ENCODE results near the gene KIF18B.

The KIF18B gene

DNA sequence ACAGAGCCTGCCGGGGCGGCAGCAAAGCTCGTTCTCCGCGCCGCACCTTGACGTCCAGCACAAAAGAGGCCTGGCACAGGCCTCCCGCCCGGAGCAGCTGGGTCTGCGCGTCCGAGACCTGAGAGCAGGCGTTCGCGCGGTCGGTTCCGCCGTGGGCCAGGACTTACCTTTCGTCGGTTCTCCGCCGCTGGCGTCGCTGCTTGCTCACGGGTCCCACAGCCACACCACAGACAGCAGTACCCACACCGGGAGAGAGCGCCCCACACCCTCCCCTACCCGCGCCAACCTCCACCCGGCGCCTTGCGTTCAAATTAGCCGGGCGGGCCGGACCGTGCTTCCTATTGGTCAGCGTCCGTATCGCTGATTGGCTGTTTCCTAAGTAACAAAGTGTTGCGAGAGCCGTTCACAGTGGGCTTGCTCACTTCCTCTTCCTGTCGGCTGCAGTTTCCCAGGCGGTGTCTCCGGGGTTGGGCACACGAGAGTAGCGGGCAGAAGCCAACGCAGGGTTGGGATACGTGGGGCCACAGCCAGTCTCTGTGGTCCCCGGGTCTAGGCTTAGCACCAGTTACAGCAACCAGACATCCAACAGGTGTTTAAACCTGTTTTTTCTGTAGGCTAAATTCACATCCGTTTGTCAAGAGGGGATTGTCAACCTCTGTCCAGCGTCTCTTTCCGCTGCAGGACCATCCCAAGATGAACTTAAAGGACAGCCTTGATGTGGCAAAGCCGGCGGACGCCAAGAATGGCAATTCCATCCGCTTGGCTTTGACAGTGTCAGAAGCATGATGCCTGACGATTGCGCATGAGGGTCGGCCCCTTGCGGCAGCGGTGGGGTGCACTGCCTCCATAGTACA, at the start of gene KIF18B:
TSS of gene KIF18B (minus strand) at position 313 of the 854 bp plus-strand sequence. CDS start 11,429 bp downstream, outside the sequence.
- TF ChIP-seq, protein P1, sequence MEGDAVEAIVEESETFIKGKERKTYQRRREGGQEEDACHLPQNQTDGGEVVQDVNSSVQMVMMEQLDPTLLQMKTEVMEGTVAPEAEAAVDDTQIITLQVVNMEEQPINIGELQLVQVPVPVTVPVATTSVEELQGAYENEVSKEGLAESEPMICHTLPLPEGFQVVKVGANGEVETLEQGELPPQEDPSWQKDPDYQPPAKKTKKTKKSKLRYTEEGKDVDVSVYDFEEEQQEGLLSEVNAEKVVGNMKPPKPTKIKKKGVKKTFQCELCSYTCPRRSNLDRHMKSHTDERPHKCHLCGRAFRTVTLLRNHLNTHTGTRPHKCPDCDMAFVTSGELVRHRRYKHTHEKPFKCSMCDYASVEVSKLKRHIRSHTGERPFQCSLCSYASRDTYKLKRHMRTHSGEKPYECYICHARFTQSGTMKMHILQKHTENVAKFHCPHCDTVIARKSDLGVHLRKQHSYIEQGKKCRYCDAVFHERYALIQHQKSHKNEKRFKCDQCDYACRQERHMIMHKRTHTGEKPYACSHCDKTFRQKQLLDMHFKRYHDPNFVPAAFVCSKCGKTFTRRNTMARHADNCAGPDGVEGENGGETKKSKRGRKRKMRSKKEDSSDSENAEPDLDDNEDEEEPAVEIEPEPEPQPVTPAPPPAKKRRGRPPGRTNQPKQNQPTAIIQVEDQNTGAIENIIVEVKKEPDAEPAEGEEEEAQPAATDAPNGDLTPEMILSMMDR (IDR thresholded peaks at IDR 0.05; ENCODE audit: low read depth, low read length): peak; percentile 33; the same call in 1 of the 2 replicates
- H3K27me3 ChIP-seq (ENCODE audit: insufficient read depth, low read depth, severe bottlenecking): no peaks in the 10 kb centered on the region
- peak within 1 kb of the TSS; percentile 98 for H3K27ac ChIP-seq
- peak; percentile 98 for DNase-seq
- peak within 1 kb of the TSS; percentile 88 for H3K4me3 ChIP-seq (ENCODE audit: low read depth, low read length)
- H3K9me3 ChIP-seq (ENCODE audit: severe bottlenecking): no peaks in the 10 kb centered on the region
- peaks cover 38% of the 10 kb centered on the region for H3K36me3 ChIP-seq

DNA sequence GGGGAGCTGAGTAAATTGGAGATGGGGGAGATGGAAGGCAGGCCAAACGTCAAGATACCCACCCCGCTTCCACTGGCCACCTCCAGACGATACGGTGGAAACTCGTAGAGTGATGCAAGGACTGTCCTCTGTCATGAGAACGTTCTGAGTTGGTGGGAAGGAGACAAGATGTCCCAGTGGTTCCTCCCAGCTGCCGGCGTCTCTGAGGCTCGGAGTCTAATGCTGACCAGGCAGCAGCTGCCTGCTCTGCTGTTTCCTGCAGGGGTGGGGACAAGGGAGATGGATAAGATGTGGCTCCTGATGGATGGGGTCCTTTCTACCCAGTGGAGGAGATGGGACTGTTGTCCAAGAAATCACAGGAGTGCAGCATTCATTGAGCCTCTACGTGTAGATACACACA, 48.7 kb upstream of the KIF18B start:
- H3K4me3 ChIP-seq (ENCODE audit: low read depth, low read length): no peak overlapping the region
- H3K9me3 ChIP-seq (ENCODE audit: severe bottlenecking): peaks cover 6% of the 10 kb centered on the region
- TF ChIP-seq, protein P1 (IDR thresholded peaks at IDR 0.05; ENCODE audit: low read depth, low read length): no peak
- H3K27me3 ChIP-seq (ENCODE audit: insufficient read depth, low read depth, severe bottlenecking): no peaks in the 10 kb centered on the region
- H3K27ac ChIP-seq: peak overlapping the region; percentile 37
- no peak for DNase-seq
- H3K36me3 ChIP-seq: no peaks in the 10 kb centered on the region

DNA sequence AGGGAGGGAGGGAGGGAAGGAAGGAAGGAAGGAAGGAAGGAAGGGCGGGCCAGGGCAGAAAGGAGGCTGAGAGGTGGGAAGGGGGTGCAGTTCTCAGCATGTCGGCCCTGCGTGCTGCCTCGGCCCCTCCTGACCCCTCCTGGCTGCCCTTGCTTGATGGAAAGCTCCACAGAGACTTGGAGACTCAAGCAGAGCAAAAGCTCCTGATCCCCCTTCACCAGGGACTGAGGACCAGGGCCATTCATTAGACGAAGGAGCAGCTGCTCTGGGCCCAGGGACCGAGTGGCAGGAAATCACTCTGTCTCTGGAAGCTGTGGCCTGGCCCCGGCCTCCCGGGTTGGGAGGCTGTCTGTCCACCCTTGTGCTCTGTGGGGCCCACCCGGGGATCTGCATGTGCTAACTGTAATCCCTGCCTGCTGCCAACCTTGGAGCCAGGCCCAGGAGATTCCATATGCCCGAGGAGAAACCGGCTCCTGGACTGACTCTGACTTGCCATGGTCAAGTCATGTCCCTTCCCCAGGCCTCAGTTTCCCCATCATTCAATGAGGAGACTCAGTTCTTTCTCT, 47.9 kb upstream of the KIF18B start:
- no peaks in the 10 kb centered on the region for H3K27me3 ChIP-seq (ENCODE audit: insufficient read depth, low read depth, severe bottlenecking)
- H3K9me3 ChIP-seq (ENCODE audit: severe bottlenecking): peaks cover 6% of the 10 kb centered on the region
- H3K4me3 ChIP-seq (ENCODE audit: low read depth, low read length): no peak overlapping the region
- H3K27ac ChIP-seq: peak overlapping the region; percentile 22
- TF ChIP-seq, protein P1 (IDR thresholded peaks at IDR 0.05; ENCODE audit: low read depth, low read length): no peak
- peak; percentile 62 for DNase-seq
- H3K36me3 ChIP-seq: no peaks in the 10 kb centered on the region

GRCh38 chr17:44992242-44992939, 44.8 kb upstream of the KIF18B start:
- Histone ChIP-seq H3K9me3 (ENCODE audit: severe bottlenecking) (no peaks in the 10 kb centered on the region), H3K27ac (no peak overlapping the region), H3K27me3 (ENCODE audit: insufficient read depth, low read depth, severe bottlenecking) (no peaks in the 10 kb centered on the region), H3K4me3 (ENCODE audit: low read depth, low read length) (no peak overlapping the region), H3K36me3 (no peaks in the 10 kb centered on the region)
- TF ChIP-seq, protein P1 (IDR thresholded peaks at IDR 0.05; ENCODE audit: low read depth, low read length): no peak
- no peak for DNase-seq

DNA sequence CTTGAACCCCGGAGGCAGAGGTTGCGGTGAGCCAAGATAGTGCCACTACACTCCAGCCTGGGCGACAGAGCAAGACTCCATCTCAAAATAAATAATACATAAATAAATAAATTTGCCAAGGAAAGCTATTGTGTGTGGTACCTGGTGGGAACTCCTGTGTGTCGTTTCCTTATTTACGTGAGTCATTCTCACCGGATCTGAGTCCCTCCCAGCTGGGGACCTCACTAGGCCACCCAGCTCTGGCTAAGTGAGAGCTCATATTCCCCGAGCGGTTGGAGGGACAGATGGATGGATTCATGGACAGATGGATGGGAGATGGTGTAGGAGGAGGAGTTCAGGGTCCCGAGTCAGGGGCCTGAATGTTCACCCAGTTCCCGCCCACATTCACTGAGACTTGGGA, 43.4 kb upstream of the KIF18B start:
- Histone ChIP-seq H3K36me3 (no peaks in the 10 kb centered on the region), H3K9me3 (ENCODE audit: severe bottlenecking) (no peaks in the 10 kb centered on the region), H3K27ac (no peak overlapping the region), H3K4me3 (ENCODE audit: low read depth, low read length) (no peak overlapping the region), H3K27me3 (ENCODE audit: insufficient read depth, low read depth, severe bottlenecking) (no peaks in the 10 kb centered on the region)
- peak; percentile 47 for DNase-seq
- TF ChIP-seq, protein P1 (IDR thresholded peaks at IDR 0.05; ENCODE audit: low read depth, low read length): no peak

Measured in WERI-Rb-1 (cell line).